Measurements from ENCODE around the gene ZSCAN5A. TPM values are rescaled to one million over a fixed set of nuclear protein-coding genes. Genes with fewer than 3 reads are reported as not detected.

The ZSCAN5A gene
- total and polyA plus RNA-seq, 9 of the 15 experiments (the other 6 are each of a cell fraction or from before 2014, with no cell fraction given), result 5.8 to 15.3 (median 11.8) TPM

DNA sequence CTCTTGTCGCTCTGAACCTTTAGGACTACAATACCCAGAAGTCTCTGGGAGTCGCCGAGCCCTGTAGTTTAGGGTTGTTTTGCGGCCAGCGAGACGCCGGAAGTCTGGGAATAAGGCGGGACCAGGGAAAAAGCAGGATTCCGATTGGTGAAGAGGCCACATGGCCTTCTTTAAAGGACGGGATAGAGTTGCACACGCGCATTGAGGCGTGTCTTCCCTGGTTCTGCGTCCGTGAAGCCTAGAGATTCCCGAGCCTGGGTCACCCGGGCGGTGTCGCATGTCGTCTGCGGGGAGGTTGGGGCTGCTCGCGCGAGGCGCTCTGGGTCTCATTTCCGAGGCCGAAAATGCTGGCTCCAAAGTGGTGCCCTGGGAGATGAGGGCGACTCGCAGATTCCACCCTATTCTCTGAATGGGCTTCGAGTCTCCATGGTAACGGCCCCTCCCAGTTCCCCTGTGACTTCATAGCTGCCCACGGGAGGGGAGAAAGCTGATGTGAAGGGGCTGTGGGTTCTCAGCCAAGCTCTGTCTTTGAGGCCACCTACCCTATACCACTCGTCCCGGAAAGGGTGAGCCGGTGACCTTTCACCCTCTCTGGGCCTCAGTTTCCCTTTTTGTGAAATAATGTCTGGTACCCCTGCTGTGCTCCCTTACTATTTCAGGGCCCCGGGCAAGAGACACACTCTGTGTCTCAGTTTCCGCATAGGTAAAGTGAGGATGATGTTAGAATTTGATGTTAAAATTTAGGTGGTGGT lies 614 bp upstream of the ZSCAN5A start (continued):
- TF ChIP-seq, protein P1, sequence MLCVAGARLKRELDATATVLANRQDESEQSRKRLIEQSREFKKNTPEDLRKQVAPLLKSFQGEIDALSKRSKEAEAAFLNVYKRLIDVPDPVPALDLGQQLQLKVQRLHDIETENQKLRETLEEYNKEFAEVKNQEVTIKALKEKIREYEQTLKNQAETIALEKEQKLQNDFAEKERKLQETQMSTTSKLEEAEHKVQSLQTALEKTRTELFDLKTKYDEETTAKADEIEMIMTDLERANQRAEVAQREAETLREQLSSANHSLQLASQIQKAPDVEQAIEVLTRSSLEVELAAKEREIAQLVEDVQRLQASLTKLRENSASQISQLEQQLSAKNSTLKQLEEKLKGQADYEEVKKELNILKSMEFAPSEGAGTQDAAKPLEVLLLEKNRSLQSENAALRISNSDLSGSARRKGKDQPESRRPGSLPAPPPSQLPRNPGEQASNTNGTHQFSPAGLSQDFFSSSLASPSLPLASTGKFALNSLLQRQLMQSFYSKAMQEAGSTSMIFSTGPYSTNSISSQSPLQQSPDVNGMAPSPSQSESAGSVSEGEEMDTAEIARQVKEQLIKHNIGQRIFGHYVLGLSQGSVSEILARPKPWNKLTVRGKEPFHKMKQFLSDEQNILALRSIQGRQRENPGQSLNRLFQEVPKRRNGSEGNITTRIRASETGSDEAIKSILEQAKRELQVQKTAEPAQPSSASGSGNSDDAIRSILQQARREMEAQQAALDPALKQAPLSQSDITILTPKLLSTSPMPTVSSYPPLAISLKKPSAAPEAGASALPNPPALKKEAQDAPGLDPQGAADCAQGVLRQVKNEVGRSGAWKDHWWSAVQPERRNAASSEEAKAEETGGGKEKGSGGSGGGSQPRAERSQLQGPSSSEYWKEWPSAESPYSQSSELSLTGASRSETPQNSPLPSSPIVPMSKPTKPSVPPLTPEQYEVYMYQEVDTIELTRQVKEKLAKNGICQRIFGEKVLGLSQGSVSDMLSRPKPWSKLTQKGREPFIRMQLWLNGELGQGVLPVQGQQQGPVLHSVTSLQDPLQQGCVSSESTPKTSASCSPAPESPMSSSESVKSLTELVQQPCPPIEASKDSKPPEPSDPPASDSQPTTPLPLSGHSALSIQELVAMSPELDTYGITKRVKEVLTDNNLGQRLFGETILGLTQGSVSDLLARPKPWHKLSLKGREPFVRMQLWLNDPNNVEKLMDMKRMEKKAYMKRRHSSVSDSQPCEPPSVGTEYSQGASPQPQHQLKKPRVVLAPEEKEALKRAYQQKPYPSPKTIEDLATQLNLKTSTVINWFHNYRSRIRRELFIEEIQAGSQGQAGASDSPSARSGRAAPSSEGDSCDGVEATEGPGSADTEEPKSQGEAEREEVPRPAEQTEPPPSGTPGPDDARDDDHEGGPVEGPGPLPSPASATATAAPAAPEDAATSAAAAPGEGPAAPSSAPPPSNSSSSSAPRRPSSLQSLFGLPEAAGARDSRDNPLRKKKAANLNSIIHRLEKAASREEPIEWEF (CRISPR knock-in tag; IDR thresholded peaks at IDR 0.05), result no peak
- TF ChIP-seq DDX20 (tag; IDR thresholded peaks at IDR 0.05; ENCODE audit: low read depth) (no peak), ZNF707 (CRISPR knock-in tag; conservative IDR thresholded peaks at IDR 0.05) (no peak), CREBBP (IDR thresholded peaks at IDR 0.05; ENCODE audit: low read depth, low read length) (no peak), PHF21A (IDR thresholded peaks at IDR 0.05; ENCODE audit: borderline replicate concordance, low read depth) (no peak), ZNF232 (CRISPR knock-in tag; IDR thresholded peaks at IDR 0.05) (no peak), SMAD2 (IDR thresholded peaks at IDR 0.05; ENCODE audit: low read depth, low read length) (no peak), NR2F6 (CRISPR knock-in tag; IDR thresholded peaks at IDR 0.05) (no peak), RFX1 (IDR thresholded peaks at IDR 0.05) (peak; percentile 98), NUFIP1 (IDR thresholded peaks at IDR 0.05; ENCODE audit: partially characterized antibody) (no peak), ATF1 (CRISPR knock-in tag; IDR thresholded peaks at IDR 0.05) (no peak), ATF1 (tag; IDR thresholded peaks at IDR 0.05) (peak; percentile 4; the same call in 1 of the 2 replicates)
- TF ChIP-seq, protein P2, sequence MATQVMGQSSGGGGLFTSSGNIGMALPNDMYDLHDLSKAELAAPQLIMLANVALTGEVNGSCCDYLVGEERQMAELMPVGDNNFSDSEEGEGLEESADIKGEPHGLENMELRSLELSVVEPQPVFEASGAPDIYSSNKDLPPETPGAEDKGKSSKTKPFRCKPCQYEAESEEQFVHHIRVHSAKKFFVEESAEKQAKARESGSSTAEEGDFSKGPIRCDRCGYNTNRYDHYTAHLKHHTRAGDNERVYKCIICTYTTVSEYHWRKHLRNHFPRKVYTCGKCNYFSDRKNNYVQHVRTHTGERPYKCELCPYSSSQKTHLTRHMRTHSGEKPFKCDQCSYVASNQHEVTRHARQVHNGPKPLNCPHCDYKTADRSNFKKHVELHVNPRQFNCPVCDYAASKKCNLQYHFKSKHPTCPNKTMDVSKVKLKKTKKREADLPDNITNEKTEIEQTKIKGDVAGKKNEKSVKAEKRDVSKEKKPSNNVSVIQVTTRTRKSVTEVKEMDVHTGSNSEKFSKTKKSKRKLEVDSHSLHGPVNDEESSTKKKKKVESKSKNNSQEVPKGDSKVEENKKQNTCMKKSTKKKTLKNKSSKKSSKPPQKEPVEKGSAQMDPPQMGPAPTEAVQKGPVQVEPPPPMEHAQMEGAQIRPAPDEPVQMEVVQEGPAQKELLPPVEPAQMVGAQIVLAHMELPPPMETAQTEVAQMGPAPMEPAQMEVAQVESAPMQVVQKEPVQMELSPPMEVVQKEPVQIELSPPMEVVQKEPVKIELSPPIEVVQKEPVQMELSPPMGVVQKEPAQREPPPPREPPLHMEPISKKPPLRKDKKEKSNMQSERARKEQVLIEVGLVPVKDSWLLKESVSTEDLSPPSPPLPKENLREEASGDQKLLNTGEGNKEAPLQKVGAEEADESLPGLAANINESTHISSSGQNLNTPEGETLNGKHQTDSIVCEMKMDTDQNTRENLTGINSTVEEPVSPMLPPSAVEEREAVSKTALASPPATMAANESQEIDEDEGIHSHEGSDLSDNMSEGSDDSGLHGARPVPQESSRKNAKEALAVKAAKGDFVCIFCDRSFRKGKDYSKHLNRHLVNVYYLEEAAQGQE (IDR thresholded peaks at IDR 0.05; ENCODE audit: borderline replicate concordance), result peak; percentile 40
- TF ChIP-seq, protein P2 (CRISPR knock-in tag; IDR thresholded peaks at IDR 0.05; ENCODE audit: low read depth), result no peak

All from K562 (cell line).